ENCODE results near the gene TMEM101.

DNA sequence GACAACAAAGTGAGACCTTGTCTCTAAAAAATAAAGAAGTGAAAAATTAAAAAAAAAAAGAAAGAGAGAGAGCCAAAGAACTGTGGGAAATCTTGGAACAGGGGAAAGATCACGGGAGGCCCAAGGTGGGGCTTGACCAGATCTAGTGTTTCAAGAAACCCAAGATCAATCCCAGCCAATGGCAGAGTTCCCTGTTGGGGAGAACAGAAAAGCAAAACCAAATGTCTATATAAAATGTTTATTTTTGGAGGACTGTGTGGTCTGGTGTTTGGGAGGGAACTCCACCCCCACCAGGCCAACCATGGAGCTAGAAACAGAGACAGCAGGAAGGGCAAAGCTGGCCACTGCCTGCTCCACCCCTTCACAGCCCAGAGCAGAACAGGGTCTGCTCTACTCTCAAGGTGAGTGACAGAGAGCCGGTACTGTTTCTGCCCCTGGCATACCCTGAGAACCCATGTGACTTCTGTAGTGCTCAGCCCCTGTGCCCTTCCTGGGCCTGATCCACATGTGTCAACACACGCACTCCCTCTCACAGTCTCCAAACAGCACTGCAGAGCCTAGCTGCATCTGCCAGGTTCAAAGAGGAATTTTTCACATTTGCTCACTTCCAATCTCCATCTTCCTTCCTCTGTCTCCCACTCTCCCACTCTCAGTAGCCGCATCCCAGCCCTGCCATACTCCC lies 3.7 kb downstream of the TMEM101 start:
- TF ChIP-seq POLR2A (IDR thresholded peaks at IDR 0.05; ENCODE audit: low read depth) (no peak), POLR2AphosphoS5 (IDR thresholded peaks at IDR 0.05) (no peak)
- TF ChIP-seq, protein P1, sequence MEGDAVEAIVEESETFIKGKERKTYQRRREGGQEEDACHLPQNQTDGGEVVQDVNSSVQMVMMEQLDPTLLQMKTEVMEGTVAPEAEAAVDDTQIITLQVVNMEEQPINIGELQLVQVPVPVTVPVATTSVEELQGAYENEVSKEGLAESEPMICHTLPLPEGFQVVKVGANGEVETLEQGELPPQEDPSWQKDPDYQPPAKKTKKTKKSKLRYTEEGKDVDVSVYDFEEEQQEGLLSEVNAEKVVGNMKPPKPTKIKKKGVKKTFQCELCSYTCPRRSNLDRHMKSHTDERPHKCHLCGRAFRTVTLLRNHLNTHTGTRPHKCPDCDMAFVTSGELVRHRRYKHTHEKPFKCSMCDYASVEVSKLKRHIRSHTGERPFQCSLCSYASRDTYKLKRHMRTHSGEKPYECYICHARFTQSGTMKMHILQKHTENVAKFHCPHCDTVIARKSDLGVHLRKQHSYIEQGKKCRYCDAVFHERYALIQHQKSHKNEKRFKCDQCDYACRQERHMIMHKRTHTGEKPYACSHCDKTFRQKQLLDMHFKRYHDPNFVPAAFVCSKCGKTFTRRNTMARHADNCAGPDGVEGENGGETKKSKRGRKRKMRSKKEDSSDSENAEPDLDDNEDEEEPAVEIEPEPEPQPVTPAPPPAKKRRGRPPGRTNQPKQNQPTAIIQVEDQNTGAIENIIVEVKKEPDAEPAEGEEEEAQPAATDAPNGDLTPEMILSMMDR (IDR thresholded peaks at IDR 0.05), result no peak
